HUES64 (cell line): ENCODE results near the gene TGOLN2.
"Not testable (repeated sequence)": the region's sequence is repeated elsewhere in the genome, so short reads cannot be mapped to it uniquely, and the experiment has no call there.

Source experiments
- H3K27ac ChIP-seq: 2 replicates; pipeline ENCODE4 v1.7.0; 2013; ENCODE audit warnings: low read depth, low read length, inconsistent platforms
- H3K27me3 ChIP-seq: 2 replicates; pipeline ENCODE4 v1.6.1; 2013; ENCODE audit warnings: mild to moderate bottlenecking, low read length; ENCODE audit not compliant: insufficient read depth
- H3K36me3 ChIP-seq: 2 replicates; pipeline ENCODE4 v1.6.1; 2013; ENCODE audit warnings: mild to moderate bottlenecking, low read length; ENCODE audit not compliant: insufficient read depth
- H3K4me1 ChIP-seq: 2 replicates; pipeline ENCODE4 v1.6.1; 2013; ENCODE audit warnings: mild to moderate bottlenecking, low read length, moderate library complexity; ENCODE audit not compliant: insufficient read depth
- H3K4me3 ChIP-seq: 2 replicates; pipeline ENCODE4 v1.5.1; 2013; ENCODE audit warnings: mild to moderate bottlenecking, low read length, moderate library complexity
- H3K9ac ChIP-seq: 2 replicates; pipeline ENCODE4 v1.6.1; 2013; ENCODE audit warnings: mild to moderate bottlenecking, low read depth, low read length
- H3K9me3 ChIP-seq: 2 replicates; pipeline ENCODE4 v1.6.1; 2013; ENCODE audit warnings: low read depth, low read length; ENCODE audit not compliant: insufficient read depth
- WGBS: fragments of 150-250, 120-280 bp; methylation state at CpG from one replicate; pipeline ENCODE4 v1.1.7; 2013; ENCODE audit warnings: missing lambda C conversion rate; 5-methylcytosine and 5-hydroxymethylcytosine counted together

The TGOLN2 gene

DNA sequence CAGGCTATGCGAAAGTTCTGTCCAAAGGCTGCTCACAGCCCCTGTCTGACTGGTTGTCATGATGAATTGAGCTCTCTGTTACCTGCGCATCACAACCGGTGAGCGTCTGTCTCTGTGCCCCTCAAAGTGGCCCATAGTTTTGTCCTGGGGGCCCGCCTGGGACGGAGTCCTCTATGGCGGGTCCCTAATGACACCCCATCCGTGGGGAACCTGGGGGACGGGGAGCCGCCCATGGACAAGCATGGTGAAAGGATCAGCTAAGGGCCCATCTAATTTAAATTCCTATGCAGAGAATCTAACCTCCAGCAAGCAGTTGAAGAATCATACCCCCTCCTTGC is 27.3 kb upstream of the TGOLN2 start:
- Histone ChIP-seq H3K4me1 (peaks cover 8% of the 10 kb centered on the region; the same call in 1 of the 2 replicates), H3K27ac (no peak overlapping the region), H3K9ac (peak overlapping the region; percentile 79), H3K4me3 (peak overlapping the region; percentile 92), H3K36me3 (peaks cover 28% of the 10 kb centered on the region), H3K9me3 (no peaks in the 10 kb centered on the region), H3K27me3 (no peaks in the 10 kb centered on the region)
- WGBS, result 22% methylated on average over 10 of the region's 10 CpGs

DNA sequence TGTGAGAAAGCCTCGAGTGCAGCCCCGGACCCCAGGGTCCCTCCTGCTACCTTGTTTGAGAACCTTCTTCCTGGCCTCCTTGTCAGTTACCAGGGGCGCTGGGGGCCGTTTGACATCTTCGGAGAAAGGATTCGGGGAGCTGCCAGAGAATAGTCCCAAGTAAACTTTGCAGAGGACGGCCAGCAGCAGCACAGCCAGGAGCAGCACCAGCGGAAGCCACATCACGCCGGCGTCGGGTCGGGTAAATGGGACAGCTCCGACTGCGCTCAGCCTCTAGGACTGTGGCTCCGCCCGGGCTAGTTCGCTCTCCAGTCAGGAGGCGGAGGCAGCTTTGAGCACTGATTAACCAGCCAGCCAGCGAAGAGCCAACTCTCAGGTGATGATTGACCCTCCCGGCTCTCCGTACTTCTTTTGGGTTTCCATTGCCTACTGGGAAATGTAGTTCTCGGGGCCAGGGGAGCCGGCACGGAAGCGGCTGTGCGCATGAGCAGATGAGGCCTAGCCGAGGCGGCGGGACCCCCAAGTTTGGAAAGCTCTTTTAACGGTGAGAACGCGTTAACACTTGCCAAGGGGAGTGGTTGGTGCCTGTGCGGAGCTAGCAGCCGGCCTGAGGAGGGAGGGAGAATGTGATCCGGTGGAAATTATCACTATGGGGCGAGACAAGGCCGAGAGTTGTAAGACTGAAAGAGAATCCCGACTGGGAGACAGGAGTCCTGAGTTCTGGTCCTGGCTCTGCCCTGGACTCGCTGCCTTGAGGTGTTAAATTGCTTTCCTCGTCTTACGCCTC is 26.7 kb upstream of the TGOLN2 start, which contains the start of the genes ELMOD3 and RETSAT:
ELMOD3 (plus strand) TSS at position 484 of the 787 bp plus-strand sequence. CDS start 2,430 bp downstream, outside the sequence.
RETSAT (minus strand) TSS at position 243 of the 787 bp plus-strand sequence; CDS start at position 222, 21 bp downstream.
- H3K4me3 ChIP-seq, result peak within 1 kb of the TSS; percentile 92
- peak within 1 kb of the TSS; percentile 79 for H3K9ac ChIP-seq
- H3K9me3 ChIP-seq, result no peaks in the 10 kb centered on the region
- H3K36me3 ChIP-seq, result peaks cover 33% of the 10 kb centered on the region
- no peaks in the 10 kb centered on the region for H3K27me3 ChIP-seq
- H3K27ac ChIP-seq, result no peak within 1 kb of the TSS
- 2% methylated on average over 42 of the region's 42 CpGs for WGBS
- H3K4me1 ChIP-seq, result peaks cover 8% of the 10 kb centered on the region; the same call in 1 of the 2 replicates

DNA sequence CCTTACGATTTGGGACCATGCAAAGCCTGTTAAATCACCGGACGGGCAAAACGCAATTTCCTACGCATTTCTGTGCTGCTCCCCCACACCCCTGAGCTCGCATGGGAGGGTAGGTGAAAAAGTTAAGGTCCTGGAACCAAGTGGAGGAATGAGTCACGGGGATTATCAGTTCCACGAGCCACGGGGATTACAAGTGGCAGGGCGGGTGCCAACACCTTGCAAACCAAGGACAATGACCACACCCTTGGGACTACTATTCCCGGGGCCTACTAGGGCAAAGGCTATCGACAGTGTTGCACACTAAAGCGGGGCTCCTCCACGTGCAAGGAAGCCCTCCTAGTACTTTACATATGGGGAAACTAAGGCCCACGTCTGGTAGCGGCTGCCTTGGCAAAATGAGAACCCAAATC is 26.1 kb upstream of the TGOLN2 start:
- H3K27me3 ChIP-seq, result no peaks in the 10 kb centered on the region
- H3K9ac ChIP-seq, result peak overlapping the region; percentile 71
- H3K27ac ChIP-seq, result no peak overlapping the region
- H3K4me3 ChIP-seq, result peak overlapping the region; percentile 92
- 65% methylated on average over 16 of the region's 16 CpGs for WGBS
- peaks cover 8% of the 10 kb centered on the region; the same call in 1 of the 2 replicates for H3K4me1 ChIP-seq
- peaks cover 37% of the 10 kb centered on the region for H3K36me3 ChIP-seq
- no peaks in the 10 kb centered on the region for H3K9me3 ChIP-seq

DNA sequence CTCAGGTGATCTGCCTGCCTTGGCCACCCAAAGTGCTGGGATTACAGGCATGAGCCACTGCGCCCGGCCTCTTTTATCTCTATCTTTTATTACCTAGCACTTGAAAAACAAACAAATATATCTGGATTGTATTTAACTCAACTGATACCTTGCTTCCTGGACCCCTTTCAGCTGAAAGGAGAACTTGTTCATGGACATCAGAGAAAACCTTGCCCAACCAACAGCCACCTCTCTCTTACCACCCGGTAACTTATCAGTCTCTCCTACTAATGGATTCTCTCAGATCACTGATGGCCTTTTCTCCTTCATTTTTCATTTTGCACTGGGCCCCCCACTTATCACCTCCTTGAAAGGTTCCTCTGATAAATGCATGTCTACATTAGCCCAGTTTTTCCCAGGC is 19.8 kb upstream of the TGOLN2 start:
- Histone ChIP-seq H3K27ac (no peak overlapping the region), H3K4me1 (no peaks in the 10 kb centered on the region), H3K9ac (no peak overlapping the region), H3K27me3 (no peaks in the 10 kb centered on the region), H3K4me3 (no peak overlapping the region), H3K36me3 (peaks cover 23% of the 10 kb centered on the region), H3K9me3 (no peaks in the 10 kb centered on the region)
- WGBS, result 96% methylated on average over 3 of the region's 3 CpGs

DNA sequence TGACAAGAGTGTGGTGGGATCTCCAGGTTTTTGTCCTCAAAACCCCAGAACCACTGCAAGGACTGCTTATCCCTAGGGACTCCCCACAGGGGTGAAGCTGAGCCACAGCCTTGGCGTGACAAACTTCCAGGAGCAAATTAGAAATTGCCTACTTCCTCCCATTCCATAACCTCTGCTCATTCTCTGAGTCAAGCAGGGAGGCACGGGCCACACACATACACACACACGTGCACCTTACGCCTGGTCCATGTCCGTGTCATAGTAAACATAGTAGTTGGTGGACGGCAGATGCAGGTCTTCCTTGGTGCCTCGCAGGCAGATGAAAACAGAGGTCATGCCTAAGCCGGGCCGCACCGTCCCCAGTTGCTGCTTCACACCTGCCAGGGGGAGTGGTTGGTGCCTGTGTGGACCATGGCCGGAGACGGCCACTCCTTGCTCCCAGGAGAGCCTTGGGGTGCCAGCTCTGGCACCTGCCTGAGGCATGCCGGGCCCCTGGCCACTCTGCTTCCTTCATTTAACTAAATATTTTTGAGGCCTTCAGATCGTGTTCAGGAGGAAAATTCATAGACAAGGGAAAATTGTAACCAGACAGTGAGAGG is 16.7 kb upstream of the TGOLN2 start:
- peaks cover 9% of the 10 kb centered on the region for H3K36me3 ChIP-seq
- H3K4me3 ChIP-seq, result no peak overlapping the region
- no peak overlapping the region for H3K9ac ChIP-seq
- no peak overlapping the region for H3K27ac ChIP-seq
- no peaks in the 10 kb centered on the region for H3K27me3 ChIP-seq
- no peaks in the 10 kb centered on the region for H3K9me3 ChIP-seq
- WGBS, result 95% methylated on average over 14 of the region's 14 CpGs
- H3K4me1 ChIP-seq, result peaks cover 6% of the 10 kb centered on the region; the same call in 1 of the 2 replicates

DNA sequence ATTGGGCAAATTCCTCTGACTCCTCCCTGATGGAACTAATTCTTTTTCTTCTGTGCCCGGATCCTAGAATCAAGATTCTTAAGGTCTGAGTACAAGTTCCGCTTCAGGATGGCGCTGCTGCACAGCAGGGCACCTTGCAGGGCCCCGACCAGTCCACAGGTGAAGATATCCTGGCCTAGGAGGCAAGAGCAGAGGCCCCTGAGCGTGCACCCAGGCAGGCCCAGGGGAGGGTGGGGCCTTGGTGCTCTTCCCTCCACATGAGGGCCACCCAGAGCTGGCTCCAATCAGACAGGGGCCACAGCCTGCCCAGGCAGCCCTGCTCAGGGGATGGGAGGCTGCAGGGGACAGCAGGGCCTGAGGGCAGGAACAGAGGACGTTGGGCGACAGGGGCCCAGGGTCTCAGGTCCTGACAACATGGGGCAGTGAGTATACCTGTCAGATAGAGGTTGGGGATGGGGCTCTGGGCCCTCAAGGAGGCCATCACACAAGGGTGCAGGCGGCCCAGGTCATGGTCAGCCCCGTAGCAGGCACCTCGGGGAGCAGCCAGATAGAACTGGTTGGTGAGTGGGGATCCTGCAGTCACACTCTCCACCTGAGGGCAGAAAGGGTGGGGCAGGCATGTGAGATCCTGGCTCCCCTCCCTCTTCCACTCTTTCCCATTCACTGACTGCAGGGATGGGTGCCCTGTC is 15.6 kb upstream of the TGOLN2 start:
- not testable (repeated sequence) for H3K27ac ChIP-seq, H3K9ac ChIP-seq, H3K9me3 ChIP-seq, H3K4me1 ChIP-seq, H3K4me3 ChIP-seq, H3K36me3 ChIP-seq, H3K27me3 ChIP-seq
- 88% methylated on average over 10 of the region's 10 CpGs for whole genome bisulfite sequencing

DNA sequence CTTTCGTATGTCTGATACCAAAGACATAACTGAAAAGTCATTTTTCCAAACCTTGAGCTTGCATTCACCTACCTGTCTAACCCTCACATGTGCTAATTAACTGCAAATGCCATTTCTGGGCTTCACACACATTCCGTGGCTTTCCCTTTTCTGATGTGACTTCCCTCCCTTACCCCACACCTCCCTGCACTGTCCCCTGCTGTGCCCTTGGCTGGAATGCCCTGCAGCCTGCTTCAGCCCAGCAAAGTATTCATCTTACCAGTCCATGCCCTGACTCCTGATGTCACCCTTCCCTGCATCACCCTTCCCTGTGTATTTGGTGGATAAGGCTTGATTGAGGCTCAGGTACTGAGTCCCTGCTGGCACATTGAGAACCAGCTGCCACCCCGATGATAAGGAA is 14.4 kb upstream of the TGOLN2 start:
- Histone ChIP-seq H3K9me3 (no peaks in the 10 kb centered on the region), H3K4me3 (no peak overlapping the region), H3K27me3 (no peaks in the 10 kb centered on the region), H3K4me1 (peaks cover 6% of the 10 kb centered on the region; the same call in 1 of the 2 replicates), H3K9ac (no peak overlapping the region), H3K27ac (no peak overlapping the region), H3K36me3 (peaks cover 3% of the 10 kb centered on the region; the same call in 1 of the 2 replicates)
- 79% methylated on average over 3 of the region's 3 CpGs for WGBS

DNA sequence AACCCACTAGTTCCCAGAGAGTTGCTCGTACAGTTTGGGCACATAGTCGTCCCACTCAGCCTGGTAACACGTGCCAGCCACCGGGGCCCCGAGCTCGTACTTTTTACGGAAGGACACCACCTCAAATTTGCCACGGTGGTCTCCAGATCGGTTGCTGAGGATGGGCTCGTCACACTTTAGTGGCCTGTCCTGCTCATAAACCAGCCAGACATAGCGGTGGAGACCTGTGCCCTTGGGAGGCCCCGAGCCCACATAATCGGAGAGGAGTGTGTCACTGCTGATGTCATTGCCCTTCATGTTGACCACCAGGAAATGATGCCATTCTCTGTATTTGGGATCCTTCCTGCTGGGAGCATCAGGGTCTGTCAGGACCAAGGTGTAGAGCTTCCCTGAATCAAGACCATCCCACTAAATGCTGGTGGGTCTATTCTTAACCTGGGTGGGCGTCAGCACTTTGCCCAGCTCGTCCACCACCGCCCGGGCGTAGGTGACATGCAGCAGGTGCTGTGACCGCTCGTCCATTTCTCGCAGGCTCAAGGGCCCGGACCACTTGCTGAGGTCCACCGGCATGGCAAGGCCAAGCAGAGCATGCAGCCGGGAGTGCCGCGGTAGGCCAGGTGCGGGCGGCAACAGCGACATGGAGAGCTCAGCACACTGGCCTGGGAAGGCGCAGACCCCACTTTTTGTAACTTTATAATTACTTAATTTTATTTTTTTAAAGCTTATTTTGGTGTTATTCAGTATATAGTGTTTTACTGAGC is 13.7 kb upstream of the TGOLN2 start:
- no peaks in the 10 kb centered on the region for H3K9me3 ChIP-seq
- H3K36me3 ChIP-seq, result peaks cover 3% of the 10 kb centered on the region; the same call in 1 of the 2 replicates
- H3K27ac ChIP-seq, result no peak overlapping the region
- H3K27me3 ChIP-seq, result no peaks in the 10 kb centered on the region
- H3K4me1 ChIP-seq, result peaks cover 6% of the 10 kb centered on the region; the same call in 1 of the 2 replicates
- H3K4me3 ChIP-seq, result no peak overlapping the region
- H3K9ac ChIP-seq, result no peak overlapping the region
- 94% methylated on average over 29 of the region's 30 CpGs for WGBS

DNA sequence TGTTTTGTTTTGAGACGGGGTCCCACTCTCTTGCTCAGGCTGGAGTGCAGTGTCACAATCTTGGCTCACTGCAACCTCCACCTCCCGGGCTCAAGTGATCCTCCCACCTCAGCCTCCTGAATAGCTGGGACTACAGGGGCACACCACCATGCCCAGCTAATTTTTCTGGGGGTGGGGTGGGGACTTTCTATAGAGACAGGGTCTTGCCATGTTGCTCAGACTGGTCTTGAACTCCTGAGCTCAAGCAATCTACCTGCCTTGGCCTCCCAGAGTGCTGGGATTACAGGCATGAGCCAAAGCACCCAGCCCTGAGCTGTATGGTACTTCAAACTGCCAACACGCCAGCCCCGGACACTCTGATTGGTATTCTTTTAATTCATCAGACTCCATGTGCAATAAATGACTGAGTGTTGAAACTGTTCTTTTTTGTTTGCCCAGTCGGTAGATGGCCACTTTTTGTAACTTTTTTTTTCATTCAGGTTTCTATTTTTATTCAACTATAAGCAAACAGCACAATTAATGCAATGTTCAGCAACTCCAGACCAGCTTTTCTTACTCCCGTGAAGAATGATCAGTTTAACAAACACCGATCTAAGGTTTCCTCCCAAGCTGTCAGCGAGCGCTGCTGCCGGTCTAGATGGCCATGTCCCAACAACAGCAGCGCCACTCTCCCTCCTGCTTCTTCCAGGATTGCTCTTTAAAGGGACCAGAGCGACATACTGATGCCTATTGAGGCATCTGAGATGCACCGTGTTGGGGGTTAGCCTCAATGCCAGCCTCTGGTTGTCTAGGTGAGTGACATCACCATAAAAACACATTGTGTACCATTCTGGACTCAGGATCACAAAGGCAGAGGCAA is 12.5 kb upstream of the TGOLN2 start:
- H3K9ac ChIP-seq, result no peak overlapping the region
- peaks cover 6% of the 10 kb centered on the region; the same call in 1 of the 2 replicates for H3K4me1 ChIP-seq
- H3K9me3 ChIP-seq, result no peaks in the 10 kb centered on the region
- H3K27me3 ChIP-seq, result no peaks in the 10 kb centered on the region
- no peaks in the 10 kb centered on the region for H3K36me3 ChIP-seq
- H3K4me3 ChIP-seq, result no peak overlapping the region
- WGBS, result 82% methylated on average over 13 of the region's 13 CpGs
- no peak overlapping the region for H3K27ac ChIP-seq

DNA sequence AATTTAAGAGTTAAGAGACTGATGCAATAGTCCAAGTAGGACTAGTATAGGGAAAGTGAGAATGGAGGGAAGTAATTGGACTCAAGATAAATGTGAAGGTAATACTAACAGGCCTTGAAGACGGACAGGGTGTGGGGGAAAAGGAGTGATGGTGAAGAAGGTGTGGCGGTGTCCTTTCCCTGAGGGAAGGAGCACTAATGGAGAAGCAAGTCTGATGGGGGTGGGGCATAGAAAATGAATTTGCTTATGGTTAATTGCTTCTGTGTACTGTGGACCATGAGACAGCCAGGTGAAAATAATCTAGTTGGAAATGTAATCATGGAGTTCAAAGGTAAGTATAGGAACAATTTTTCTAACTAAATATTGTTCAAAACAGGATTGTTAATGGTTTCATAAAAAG is 7.1 kb upstream of the TGOLN2 start:
- WGBS, result 48% methylated on average over 2 of the region's 2 CpGs
- no peaks in the 10 kb centered on the region for H3K27me3 ChIP-seq

More for the DNA sequence above, 7.1 kb upstream of the TGOLN2 start:
- Histone ChIP-seq H3K4me3 (no peak overlapping the region), H3K27ac (no peak overlapping the region), H3K4me1 (0 out of 2 replicates have a peak, but pooled peaks cover 8% of the 10 kb centered on the region), H3K36me3 (no peaks in the 10 kb centered on the region), H3K9ac (no peak overlapping the region), H3K9me3 (no peaks in the 10 kb centered on the region)
